ENCODE results near the gene ST3GAL2.

ST3GAL2 gene

GRCh38 chr16:70482624-70483023 is 43.7 kb upstream of the ST3GAL2 start:
- TF ChIP-seq ZFP30 (CRISPR knock-in tag; IDR thresholded peaks at IDR 0.05), result no peak
- no peak for TF ChIP-seq TCF4 (CRISPR knock-in tag; IDR thresholded peaks at IDR 0.05; ENCODE audit: borderline replicate concordance)
- TF ChIP-seq CSDC2 (CRISPR knock-in tag; IDR thresholded peaks at IDR 0.05), result no peak
- TF ChIP-seq PPARA (CRISPR knock-in tag; IDR thresholded peaks at IDR 0.05; ENCODE audit: borderline replicate concordance), result no peak
- no peak for TF ChIP-seq ZNF565 (CRISPR knock-in tag; conservative IDR thresholded peaks at IDR 0.05; ENCODE audit: low read depth)
- TF ChIP-seq ISL1 (CRISPR knock-in tag; IDR thresholded peaks at IDR 0.05), result no peak
- no peak for TF ChIP-seq ZFP3 (CRISPR knock-in tag; IDR thresholded peaks at IDR 0.05)
- TF ChIP-seq SNAI2 (CRISPR knock-in tag; IDR thresholded peaks at IDR 0.05), result no peak
- no peak for TF ChIP-seq GLIS3 (CRISPR knock-in tag; IDR thresholded peaks at IDR 0.05)
- TF ChIP-seq, protein P1, sequence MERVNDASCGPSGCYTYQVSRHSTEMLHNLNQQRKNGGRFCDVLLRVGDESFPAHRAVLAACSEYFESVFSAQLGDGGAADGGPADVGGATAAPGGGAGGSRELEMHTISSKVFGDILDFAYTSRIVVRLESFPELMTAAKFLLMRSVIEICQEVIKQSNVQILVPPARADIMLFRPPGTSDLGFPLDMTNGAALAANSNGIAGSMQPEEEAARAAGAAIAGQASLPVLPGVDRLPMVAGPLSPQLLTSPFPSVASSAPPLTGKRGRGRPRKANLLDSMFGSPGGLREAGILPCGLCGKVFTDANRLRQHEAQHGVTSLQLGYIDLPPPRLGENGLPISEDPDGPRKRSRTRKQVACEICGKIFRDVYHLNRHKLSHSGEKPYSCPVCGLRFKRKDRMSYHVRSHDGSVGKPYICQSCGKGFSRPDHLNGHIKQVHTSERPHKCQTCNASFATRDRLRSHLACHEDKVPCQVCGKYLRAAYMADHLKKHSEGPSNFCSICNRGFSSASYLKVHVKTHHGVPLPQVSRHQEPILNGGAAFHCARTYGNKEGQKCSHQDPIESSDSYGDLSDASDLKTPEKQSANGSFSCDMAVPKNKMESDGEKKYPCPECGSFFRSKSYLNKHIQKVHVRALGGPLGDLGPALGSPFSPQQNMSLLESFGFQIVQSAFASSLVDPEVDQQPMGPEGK (CRISPR knock-in tag; IDR thresholded peaks at IDR 0.05; ENCODE audit: borderline replicate concordance), result no peak
- no peak for TF ChIP-seq ZNF8 (CRISPR knock-in tag; IDR thresholded peaks at IDR 0.05)
- no peak for TF ChIP-seq TOX (CRISPR knock-in tag; IDR thresholded peaks at IDR 0.05; ENCODE audit: borderline replicate concordance)
- TF ChIP-seq OSR1 (CRISPR knock-in tag; IDR thresholded peaks at IDR 0.05), result no peak
- TF ChIP-seq ESRRG (CRISPR knock-in tag; IDR thresholded peaks at IDR 0.05), result no peak
- no peak for TF ChIP-seq BACH2 (CRISPR knock-in tag; IDR thresholded peaks at IDR 0.05; ENCODE audit: borderline replicate concordance)
- no peak for TF ChIP-seq ZNF70 (CRISPR knock-in tag; IDR thresholded peaks at IDR 0.05)
- peak; percentile 36 for ATAC-seq

- TF ChIP-seq ZNF565 (CRISPR knock-in tag; conservative IDR thresholded peaks at IDR 0.05; ENCODE audit: low read depth), result no peak
- TF ChIP-seq, protein P2, sequence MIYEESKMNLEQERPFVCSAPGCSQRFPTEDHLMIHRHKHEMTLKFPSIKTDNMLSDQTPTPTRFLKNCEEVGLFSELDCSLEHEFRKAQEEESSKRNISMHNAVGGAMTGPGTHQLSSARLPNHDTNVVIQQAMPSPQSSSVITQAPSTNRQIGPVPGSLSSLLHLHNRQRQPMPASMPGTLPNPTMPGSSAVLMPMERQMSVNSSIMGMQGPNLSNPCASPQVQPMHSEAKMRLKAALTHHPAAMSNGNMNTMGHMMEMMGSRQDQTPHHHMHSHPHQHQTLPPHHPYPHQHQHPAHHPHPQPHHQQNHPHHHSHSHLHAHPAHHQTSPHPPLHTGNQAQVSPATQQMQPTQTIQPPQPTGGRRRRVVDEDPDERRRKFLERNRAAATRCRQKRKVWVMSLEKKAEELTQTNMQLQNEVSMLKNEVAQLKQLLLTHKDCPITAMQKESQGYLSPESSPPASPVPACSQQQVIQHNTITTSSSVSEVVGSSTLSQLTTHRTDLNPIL (CRISPR knock-in tag; IDR thresholded peaks at IDR 0.05; ENCODE audit: low read depth), result no peak
- TF ChIP-seq, protein P1 (CRISPR knock-in tag; IDR thresholded peaks at IDR 0.05; ENCODE audit: borderline replicate concordance), result no peak
- TF ChIP-seq ZNF70 (CRISPR knock-in tag; IDR thresholded peaks at IDR 0.05), result no peak
- ATAC-seq, result peak; percentile 68
Observed at GRCh38 chr16:70481929-70482536, 43.1 kb upstream of the ST3GAL2 start.

GRCh38 chr16:70480127-70481105 is 41.5 kb upstream of the ST3GAL2 start:
- TF ChIP-seq ZC3H10 (CRISPR knock-in tag; IDR thresholded peaks at IDR 0.05) (no peak), CSDC2 (CRISPR knock-in tag; IDR thresholded peaks at IDR 0.05) (no peak), SNAI2 (CRISPR knock-in tag; IDR thresholded peaks at IDR 0.05) (no peak), ZFP3 (CRISPR knock-in tag; IDR thresholded peaks at IDR 0.05) (no peak), BACH2 (CRISPR knock-in tag; IDR thresholded peaks at IDR 0.05; ENCODE audit: borderline replicate concordance) (no peak), GLIS3 (CRISPR knock-in tag; IDR thresholded peaks at IDR 0.05) (no peak), TOX (CRISPR knock-in tag; IDR thresholded peaks at IDR 0.05; ENCODE audit: borderline replicate concordance) (no peak), ZFP30 (CRISPR knock-in tag; IDR thresholded peaks at IDR 0.05) (no peak), ZNF8 (CRISPR knock-in tag; IDR thresholded peaks at IDR 0.05) (no peak), TCF4 (CRISPR knock-in tag; IDR thresholded peaks at IDR 0.05; ENCODE audit: borderline replicate concordance) (no peak)
- TF ChIP-seq, protein P1 (CRISPR knock-in tag; IDR thresholded peaks at IDR 0.05; ENCODE audit: borderline replicate concordance), result no peak
- TF ChIP-seq, protein P3, sequence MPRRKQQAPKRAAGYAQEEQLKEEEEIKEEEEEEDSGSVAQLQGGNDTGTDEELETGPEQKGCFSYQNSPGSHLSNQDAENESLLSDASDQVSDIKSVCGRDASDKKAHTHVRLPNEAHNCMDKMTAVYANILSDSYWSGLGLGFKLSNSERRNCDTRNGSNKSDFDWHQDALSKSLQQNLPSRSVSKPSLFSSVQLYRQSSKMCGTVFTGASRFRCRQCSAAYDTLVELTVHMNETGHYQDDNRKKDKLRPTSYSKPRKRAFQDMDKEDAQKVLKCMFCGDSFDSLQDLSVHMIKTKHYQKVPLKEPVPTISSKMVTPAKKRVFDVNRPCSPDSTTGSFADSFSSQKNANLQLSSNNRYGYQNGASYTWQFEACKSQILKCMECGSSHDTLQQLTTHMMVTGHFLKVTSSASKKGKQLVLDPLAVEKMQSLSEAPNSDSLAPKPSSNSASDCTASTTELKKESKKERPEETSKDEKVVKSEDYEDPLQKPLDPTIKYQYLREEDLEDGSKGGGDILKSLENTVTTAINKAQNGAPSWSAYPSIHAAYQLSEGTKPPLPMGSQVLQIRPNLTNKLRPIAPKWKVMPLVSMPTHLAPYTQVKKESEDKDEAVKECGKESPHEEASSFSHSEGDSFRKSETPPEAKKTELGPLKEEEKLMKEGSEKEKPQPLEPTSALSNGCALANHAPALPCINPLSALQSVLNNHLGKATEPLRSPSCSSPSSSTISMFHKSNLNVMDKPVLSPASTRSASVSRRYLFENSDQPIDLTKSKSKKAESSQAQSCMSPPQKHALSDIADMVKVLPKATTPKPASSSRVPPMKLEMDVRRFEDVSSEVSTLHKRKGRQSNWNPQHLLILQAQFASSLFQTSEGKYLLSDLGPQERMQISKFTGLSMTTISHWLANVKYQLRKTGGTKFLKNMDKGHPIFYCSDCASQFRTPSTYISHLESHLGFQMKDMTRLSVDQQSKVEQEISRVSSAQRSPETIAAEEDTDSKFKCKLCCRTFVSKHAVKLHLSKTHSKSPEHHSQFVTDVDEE (CRISPR knock-in tag; IDR thresholded peaks at IDR 0.05), result no peak
- no peak for ATAC-seq

Measured in SK-N-SH treated with all-trans-retinoic acid at 6 μM for 48 hours (cell line).